GM18519 (cell line): ENCODE measurements around the gene ENOX2.
"Not testable (repeated sequence)": the region's sequence is repeated elsewhere in the genome, so short reads cannot be mapped to it uniquely, and the experiment has no call there.

Source experiments
- ATAC-seq: cut with Tn5 transposase; IDR thresholded peaks from one replicate; pipeline ENCODE4 v1.9.1; 2021; ENCODE audit warnings: mild to moderate bottlenecking, moderate library complexity; ENCODE audit not compliant: unreplicated experiment, low FRiP score

The ENOX2 gene

GRCh38 chrX:130714135-130714534 is 188.9 kb downstream of the ENOX2 start:
- ATAC-seq, result no peak

GRCh38 chrX:130709178-130709577 is 193.8 kb downstream of the ENOX2 start:
- not testable (repeated sequence) for ATAC-seq

GRCh38 chrX:130705591-130705990 is 197.4 kb downstream of the ENOX2 start:
- ATAC-seq, result no peak

- ATAC-seq, result no peak
Measured at GRCh38 chrX:130704053-130705038, 198.7 kb downstream of the ENOX2 start.

GRCh38 chrX:130702867-130703707 is 199.9 kb downstream of the ENOX2 start:
- ATAC-seq, result no peak

- ATAC-seq, result no peak
Measured at GRCh38 chrX:130700629-130701028, 202.4 kb downstream of the ENOX2 start.

GRCh38 chrX:130699618-130700017 is 203.4 kb downstream of the ENOX2 start:
- no peak for ATAC-seq

- ATAC-seq, result no peak
Measured at GRCh38 chrX:130696542-130696941, 206.5 kb downstream of the ENOX2 start.

- ATAC-seq, result no peak
Measured at GRCh38 chrX:130695931-130696330, 207.1 kb downstream of the ENOX2 start.

GRCh38 chrX:130694983-130695382 is 208.0 kb downstream of the ENOX2 start:
- no peak for ATAC-seq

- ATAC-seq, result no peak
Measured at GRCh38 chrX:130691576-130691975, 211.4 kb downstream of the ENOX2 start.

GRCh38 chrX:130688360-130688759 is 214.6 kb downstream of the ENOX2 start:
- ATAC-seq, result no peak

- no peak for ATAC-seq
Measured at GRCh38 chrX:130682990-130683389, 220.0 kb downstream of the ENOX2 start.

GRCh38 chrX:130680164-130681035 is 222.6 kb downstream of the ENOX2 start:
- ATAC-seq, result no peak

- ATAC-seq, result no peak
Measured at GRCh38 chrX:130676861-130677260, 226.1 kb downstream of the ENOX2 start.

GRCh38 chrX:130672214-130672613 is 230.8 kb downstream of the ENOX2 start:
- ATAC-seq, result no peak

GRCh38 chrX:130669233-130669632 is 233.8 kb downstream of the ENOX2 start:
- no peak for ATAC-seq

- ATAC-seq, result no peak
Measured at GRCh38 chrX:130665263-130665662, 237.7 kb downstream of the ENOX2 start.

- no peak for ATAC-seq
Measured at GRCh38 chrX:130658310-130658709, 244.7 kb downstream of the ENOX2 start.

- ATAC-seq, result no peak
Measured at GRCh38 chrX:130654409-130654950, 248.5 kb downstream of the ENOX2 start.
